Astrocyte (in vitro differentiated cells and primary cell): ENCODE results near the gene BAZ1B.

ENCODE experiments used
- CTCF ChIP-seq: IDR thresholded peaks from 2 replicates; pipeline ENCODE4 v1.5.1; 2011; ENCODE audit warnings: low read depth, mild to moderate bottlenecking, inconsistent platforms, low read length, moderate library complexity; ENCODE audit not compliant: insufficient read depth
- EZH2 ChIP-seq: IDR thresholded peaks from 2 replicates; pipeline ENCODE4 v1.6.1; 2012; ENCODE audit warnings: mild to moderate bottlenecking, low read length, inconsistent platforms; ENCODE audit not compliant: insufficient read depth

- TF ChIP-seq EZH2 (no peak), CTCF (no peak)
Measured at GRCh38 chr7:73507556-73507955, 14.5 kb downstream of the BAZ1B start.
